MM.1S (cell line): ENCODE data around the gene ANKRD13D.

Experiments used
- CTCF ChIP-seq: fragments of 300-600 bp; sonication (generic); IDR thresholded peaks from 2 replicates; pipeline ENCODE4 v1.5.1; 2016; ENCODE audit warnings: antibody characterized with exemption, low read length, mixed read lengths
- EZH2 ChIP-seq: fragments of 300-600 bp; sonication (generic); optimal IDR thresholded peaks from 2 replicates; pipeline ENCODE3; 2017; ENCODE audit warnings: low read depth, mild to moderate bottlenecking, antibody characterized with exemption, low read length, mixed read lengths

DNA sequence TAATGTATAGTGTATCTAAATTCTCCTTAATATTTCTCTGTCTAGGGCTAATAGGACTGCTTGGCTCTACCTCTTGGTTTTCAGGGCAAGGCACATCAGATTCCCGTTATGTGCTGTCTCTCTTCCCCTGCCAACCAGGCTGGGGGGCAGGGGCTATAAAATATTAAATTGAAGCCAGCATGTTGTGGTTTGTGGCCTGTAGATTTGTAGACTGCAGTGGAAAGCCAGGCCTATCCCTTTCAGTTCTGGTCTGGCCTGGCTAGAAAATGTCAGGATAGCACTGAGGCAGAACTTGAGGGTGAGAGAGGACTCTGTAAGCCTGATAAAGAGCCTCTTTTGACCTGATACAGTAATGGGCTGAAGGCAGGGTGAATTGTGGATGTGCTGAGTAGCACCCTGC, 37.3 kb upstream of the ANKRD13D start:
- no peak for TF ChIP-seq CTCF
- TF ChIP-seq EZH2 = no peak
